ENCODE data around the gene CRK. TPM values are rescaled to one million over a fixed set of nuclear protein-coding genes. Genes with fewer than 3 reads are reported as not detected.
A peak's percentile ranks its signal among the peaks of the same experiment; 100 is the strongest.

Gene CRK
- total RNA-seq, 5 donors from 2014 or later (not counting 1 experiment from before 2014, with no cell fraction given) = 18.0 to 26.8 (median 22.6) TPM

GRCh38 chr17:1497831-1498230 is 41.8 kb upstream of the CRK start:
- 90% methylated on average over 14 of the region's 15 CpGs for WGBS (ENCODE audit: insufficient coverage)
- H3K9me3 Mint-ChIP-seq = no peaks in the 10 kb centered on the region
- H3K4me1 ChIP-seq (ENCODE audit: control insufficient read depth in 1 of 2, extremely low read depth in 1 of 2, insufficient read depth in 2 of 2, low read length in 2 of 2) = peaks cover 3 to 7% of the 10 kb centered on the region in 2 experiments
- no peaks in the 10 kb centered on the region for H3K9me3 ChIP-seq
- no peaks in the 10 kb centered on the region for H3K36me3 Mint-ChIP-seq
- H3K36me3 ChIP-seq (ENCODE audit: control insufficient read depth in 2 of 2, extremely low read depth in 1 of 2, insufficient read depth in 1 of 2, low read length in 1 of 2) = peaks cover 18 to 28% of the 10 kb centered on the region in 2 donors
- POLR2A ChIA-PET = interaction anchor here in 1 of 2 donors (0.6 kb wide), 1 partner anchor 1132 kb away, joined by 3 read pairs; no protein-coding TSS in a partner anchor
- CTCF ChIA-PET = no interaction called here
- no peak overlapping the region for H3K27ac ChIP-seq (ENCODE audit: low read length)
- H3K4me1 Mint-ChIP-seq = peaks cover 2 to 8% (median 7%) of the 10 kb centered on the region in 3 donors
- H3K27me3 ChIP-seq (replicated peaks in 1 of 2; ENCODE audit: control insufficient read depth in 2 of 2, extremely low read depth in 1 of 2, insufficient read depth in 2 of 2, low read length in 1 of 2) = no peaks in the 10 kb centered on the region
- no peak overlapping the region for H3K4me3 ChIP-seq (ENCODE audit: control insufficient read depth in 1 of 2, extremely low read depth in 1 of 2, low read length in 1 of 2)
- DNase-seq (no peak), ATAC-seq (replicated peaks in 1 of 4) (no peak)
- no peak overlapping the region for H3K27ac Mint-ChIP-seq
- no peaks in the 10 kb centered on the region for H3K27me3 Mint-ChIP-seq
- no peak overlapping the region for H3K4me3 Mint-ChIP-seq

DNA sequence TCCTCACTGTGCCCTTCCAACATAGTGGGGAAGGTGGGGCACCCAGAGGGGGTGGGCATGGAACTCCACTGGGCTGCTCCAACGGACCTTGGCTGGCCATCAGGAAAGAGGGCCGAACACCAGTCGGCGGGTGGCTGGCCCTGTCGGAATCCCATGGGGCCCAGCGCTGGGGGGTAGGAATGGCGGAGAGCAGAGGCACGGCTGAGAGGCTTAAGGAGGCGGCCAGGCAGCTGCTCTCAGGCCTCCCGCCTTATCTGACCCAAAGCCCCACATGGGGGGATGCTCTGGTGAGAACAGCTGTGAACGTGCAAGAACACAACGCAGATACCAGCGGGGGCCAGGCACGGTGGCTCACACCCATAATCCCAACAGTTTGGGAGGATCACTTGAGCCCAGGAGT is 40.8 kb upstream of the CRK start:
- Histone ChIP-seq H3K4me1 (ENCODE audit: control insufficient read depth in 1 of 2, extremely low read depth in 1 of 2, insufficient read depth in 2 of 2, low read length in 2 of 2) (peaks cover 7 to 17% of the 10 kb centered on the region in 2 experiments), H3K36me3 (ENCODE audit: control insufficient read depth in 2 of 2, extremely low read depth in 1 of 2, insufficient read depth in 1 of 2, low read length in 1 of 2) (peaks cover 18 to 28% of the 10 kb centered on the region in 2 donors), H3K9me3 (no peaks in the 10 kb centered on the region), H3K27me3 (replicated peaks in 1 of 2; ENCODE audit: control insufficient read depth in 2 of 2, extremely low read depth in 1 of 2, insufficient read depth in 2 of 2, low read length in 1 of 2) (peaks cover 0 to 2% of the 10 kb centered on the region in 2 experiments), H3K27ac (ENCODE audit: low read length) (no peak overlapping the region), H3K4me3 (ENCODE audit: control insufficient read depth in 1 of 2, extremely low read depth in 1 of 2, low read length in 1 of 2) (no peak overlapping the region)
- no peak for DNase-seq
- Mint-ChIP-seq H3K27ac (no peak overlapping the region), H3K36me3 (no peaks in the 10 kb centered on the region), H3K4me1 (peaks cover 7 to 12% (median 8%) of the 10 kb centered on the region in 3 donors), H3K4me3 (no peak overlapping the region), H3K27me3 (no peaks in the 10 kb centered on the region), H3K9me3 (no peaks in the 10 kb centered on the region)
- ATAC-seq (replicated peaks in 1 of 4) = no peak
- ChIA-PET CTCF (no interaction called here), POLR2A (interaction anchor here in 1 of 2 donors (0.6 kb wide), 1 partner anchor 48 kb away, joined by 7 read pairs; no protein-coding TSS in a partner anchor)
- WGBS (ENCODE audit: insufficient coverage) = 98% methylated on average over 9 of the region's 14 CpGs

- H3K4me1 ChIP-seq (ENCODE audit: control insufficient read depth in 1 of 2, extremely low read depth in 1 of 2, insufficient read depth in 2 of 2, low read length in 2 of 2) = peaks cover 9 to 24% of the 10 kb centered on the region in 2 experiments
- no peak overlapping the region for H3K27ac ChIP-seq (ENCODE audit: low read length)
- H3K4me3 ChIP-seq (ENCODE audit: control insufficient read depth in 1 of 2, extremely low read depth in 1 of 2, low read length in 1 of 2) = no peak overlapping the region
- Mint-ChIP-seq H3K27ac (no peak overlapping the region), H3K9me3 (no peaks in the 10 kb centered on the region), H3K4me3 (no peak overlapping the region), H3K36me3 (no peaks in the 10 kb centered on the region), H3K4me1 (peaks cover 12 to 18% (median 13%) of the 10 kb centered on the region in 3 donors), H3K27me3 (no peaks in the 10 kb centered on the region)
- WGBS (ENCODE audit: insufficient coverage) = 94% methylated on average over 6 of the region's 14 CpGs
- peaks cover 0 to 2% of the 10 kb centered on the region in 2 experiments for H3K27me3 ChIP-seq (replicated peaks in 1 of 2; ENCODE audit: control insufficient read depth in 2 of 2, extremely low read depth in 1 of 2, insufficient read depth in 2 of 2, low read length in 1 of 2)
- H3K36me3 ChIP-seq (ENCODE audit: control insufficient read depth in 2 of 2, extremely low read depth in 1 of 2, insufficient read depth in 1 of 2, low read length in 1 of 2) = peaks cover 18 to 26% of the 10 kb centered on the region in 2 donors
- POLR2A ChIA-PET = no interaction called here
- no peaks in the 10 kb centered on the region for H3K9me3 ChIP-seq
- ATAC-seq (replicated peaks in 1 of 4) = no peak
- CTCF ChIA-PET = no interaction called here
- no peak for DNase-seq
Measured at GRCh38 chr17:1495265-1495989, 39.4 kb upstream of the CRK start.

- H3K27ac ChIP-seq (ENCODE audit: low read length) = no peak overlapping the region
- DNase-seq = no peak
- POLR2A ChIA-PET = no interaction called here
- no peaks in the 10 kb centered on the region for H3K27me3 Mint-ChIP-seq
- H3K36me3 ChIP-seq (ENCODE audit: control insufficient read depth in 2 of 2, extremely low read depth in 1 of 2, insufficient read depth in 1 of 2, low read length in 1 of 2) = peaks cover 18 to 26% of the 10 kb centered on the region in 2 donors
- no peak for ATAC-seq (replicated peaks in 1 of 4)
- H3K4me3 ChIP-seq (ENCODE audit: control insufficient read depth in 1 of 2, extremely low read depth in 1 of 2, low read length in 1 of 2) = no peak overlapping the region
- no peaks in the 10 kb centered on the region for H3K9me3 ChIP-seq
- H3K9me3 Mint-ChIP-seq = no peaks in the 10 kb centered on the region
- peaks cover 9 to 26% of the 10 kb centered on the region in 2 experiments for H3K4me1 ChIP-seq (ENCODE audit: control insufficient read depth in 1 of 2, extremely low read depth in 1 of 2, insufficient read depth in 2 of 2, low read length in 2 of 2)
- peaks cover 0 to 2% of the 10 kb centered on the region in 2 experiments for H3K27me3 ChIP-seq (replicated peaks in 1 of 2; ENCODE audit: control insufficient read depth in 2 of 2, extremely low read depth in 1 of 2, insufficient read depth in 2 of 2, low read length in 1 of 2)
- H3K27ac Mint-ChIP-seq = no peak overlapping the region
- CTCF ChIA-PET = interaction anchor here in 1 of 2 donors (0.6 kb wide), 1 partner anchor 90 kb away, joined by 3 read pairs; no protein-coding TSS in a partner anchor
- no peak overlapping the region for H3K4me3 Mint-ChIP-seq
- H3K36me3 Mint-ChIP-seq = no peaks in the 10 kb centered on the region
- peaks cover 17 to 22% (median 18%) of the 10 kb centered on the region in 3 donors for H3K4me1 Mint-ChIP-seq
- 96% methylated on average over 5 of the region's 11 CpGs for WGBS (ENCODE audit: insufficient coverage)
Measured at GRCh38 chr17:1494736-1495253, 38.8 kb upstream of the CRK start.

- POLR2A ChIA-PET = no interaction called here
Measured at GRCh38 chr17:1494203-1494602, 38.2 kb upstream of the CRK start.

GRCh38 chr17:1493291-1493980 is 37.4 kb upstream of the CRK start:
- H3K27ac Mint-ChIP-seq = peak overlapping the region in 1 of 2 donors; percentile 18
- ATAC-seq (replicated peaks in 1 of 4) (no peak), DNase-seq (no peak)
- peak overlapping the region; percentile 40 to 81 (median 53) for H3K4me3 Mint-ChIP-seq
- H3K4me1 Mint-ChIP-seq = peaks cover 25 to 31% (median 27%) of the 10 kb centered on the region in 3 donors
- Histone ChIP-seq H3K9me3 (no peaks in the 10 kb centered on the region), H3K27me3 (replicated peaks in 1 of 2; ENCODE audit: control insufficient read depth in 2 of 2, extremely low read depth in 1 of 2, insufficient read depth in 2 of 2, low read length in 1 of 2) (peaks cover 0 to 2% of the 10 kb centered on the region in 2 experiments), H3K4me3 (ENCODE audit: control insufficient read depth in 1 of 2, extremely low read depth in 1 of 2, low read length in 1 of 2) (no peak overlapping the region), H3K27ac (ENCODE audit: low read length) (no peak overlapping the region), H3K4me1 (ENCODE audit: control insufficient read depth in 1 of 2, extremely low read depth in 1 of 2, insufficient read depth in 2 of 2, low read length in 2 of 2) (peaks cover 9 to 33% of the 10 kb centered on the region in 2 experiments), H3K36me3 (ENCODE audit: control insufficient read depth in 2 of 2, extremely low read depth in 1 of 2, insufficient read depth in 1 of 2, low read length in 1 of 2) (peaks cover 18 to 26% of the 10 kb centered on the region in 2 donors)
- ChIA-PET CTCF (no interaction called here), POLR2A (no interaction called here)
- no peaks in the 10 kb centered on the region for H3K9me3 Mint-ChIP-seq
- no peaks in the 10 kb centered on the region for H3K27me3 Mint-ChIP-seq
- 68% methylated on average over 10 of the region's 23 CpGs for WGBS (ENCODE audit: insufficient coverage)
- no peaks in the 10 kb centered on the region for H3K36me3 Mint-ChIP-seq

More at GRCh38 chr17:1494203-1494602, 38.2 kb upstream of the CRK start:
- H3K36me3 ChIP-seq (ENCODE audit: control insufficient read depth in 2 of 2, extremely low read depth in 1 of 2, insufficient read depth in 1 of 2, low read length in 1 of 2) = peaks cover 18 to 26% of the 10 kb centered on the region in 2 donors
- CTCF ChIA-PET = interaction anchor here in 1 of 2 donors (0.6 kb wide), 1 partner anchor 90 kb away, joined by 3 read pairs; no protein-coding TSS in a partner anchor
- peaks cover 0 to 2% of the 10 kb centered on the region in 2 experiments for H3K27me3 ChIP-seq (replicated peaks in 1 of 2; ENCODE audit: control insufficient read depth in 2 of 2, extremely low read depth in 1 of 2, insufficient read depth in 2 of 2, low read length in 1 of 2)
- Mint-ChIP-seq H3K9me3 (no peaks in the 10 kb centered on the region), H3K36me3 (no peaks in the 10 kb centered on the region), H3K4me1 (peaks cover 18 to 23% (median 19%) of the 10 kb centered on the region in 3 donors), H3K4me3 (no peak overlapping the region), H3K27me3 (no peaks in the 10 kb centered on the region), H3K27ac (peak overlapping the region; percentile 18 to 28)
- H3K27ac ChIP-seq (ENCODE audit: low read length) = no peak overlapping the region
- ATAC-seq (replicated peaks in 1 of 4) (no peak), DNase-seq (no peak)
- H3K4me3 ChIP-seq (ENCODE audit: control insufficient read depth in 1 of 2, extremely low read depth in 1 of 2, low read length in 1 of 2) = no peak overlapping the region
- WGBS (ENCODE audit: insufficient coverage) = 92% methylated on average over 7 of the region's 7 CpGs
- H3K9me3 ChIP-seq = no peaks in the 10 kb centered on the region
- peaks cover 9 to 26% of the 10 kb centered on the region in 2 experiments for H3K4me1 ChIP-seq (ENCODE audit: control insufficient read depth in 1 of 2, extremely low read depth in 1 of 2, insufficient read depth in 2 of 2, low read length in 2 of 2)

Measured in T-cell (primary cell).